ENCODE results near the gene GPATCH8. TPM values are rescaled to one million over a fixed set of nuclear protein-coding genes. Genes with fewer than 3 reads are reported as not detected.

The GPATCH8 gene
- total RNA-seq, 1 donor from 2014 or later = 76.3 TPM

DNA sequence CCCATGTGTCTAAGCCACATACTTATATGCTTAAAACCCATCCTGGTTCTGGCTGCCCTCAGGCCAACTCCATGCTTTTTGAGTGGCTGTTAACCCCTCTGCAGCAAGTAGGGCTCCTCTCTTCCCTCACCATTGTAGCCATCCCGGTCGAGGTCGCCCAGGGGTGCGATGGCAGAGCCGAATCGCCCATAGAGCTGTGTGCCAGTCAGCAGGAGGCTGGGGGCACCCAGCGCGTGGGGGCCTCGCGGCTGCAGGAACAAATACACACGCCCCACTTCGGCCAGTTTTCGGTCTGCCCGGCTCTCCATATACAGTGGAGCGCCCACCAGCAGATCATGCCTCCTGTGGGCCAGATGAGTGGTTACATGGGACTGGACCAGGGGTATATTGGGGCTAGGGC is 119.8 kb downstream of the GPATCH8 start:
- Mint-ChIP-seq H3K27ac (no peak overlapping the region), H3K36me3 (no peaks in the 10 kb centered on the region), H3K9me3 (no peaks in the 10 kb centered on the region), H3K4me3 (no peak overlapping the region), H3K27me3 (ENCODE audit: low read depth) (peaks cover 35% of the 10 kb centered on the region), H3K4me1 (peaks cover 13% of the 10 kb centered on the region)
- DNase-seq (ENCODE audit: low spot score in 2 of 2, unreplicated experiment in 2 of 2) = no peak
- TF ChIP-seq, protein P1, sequence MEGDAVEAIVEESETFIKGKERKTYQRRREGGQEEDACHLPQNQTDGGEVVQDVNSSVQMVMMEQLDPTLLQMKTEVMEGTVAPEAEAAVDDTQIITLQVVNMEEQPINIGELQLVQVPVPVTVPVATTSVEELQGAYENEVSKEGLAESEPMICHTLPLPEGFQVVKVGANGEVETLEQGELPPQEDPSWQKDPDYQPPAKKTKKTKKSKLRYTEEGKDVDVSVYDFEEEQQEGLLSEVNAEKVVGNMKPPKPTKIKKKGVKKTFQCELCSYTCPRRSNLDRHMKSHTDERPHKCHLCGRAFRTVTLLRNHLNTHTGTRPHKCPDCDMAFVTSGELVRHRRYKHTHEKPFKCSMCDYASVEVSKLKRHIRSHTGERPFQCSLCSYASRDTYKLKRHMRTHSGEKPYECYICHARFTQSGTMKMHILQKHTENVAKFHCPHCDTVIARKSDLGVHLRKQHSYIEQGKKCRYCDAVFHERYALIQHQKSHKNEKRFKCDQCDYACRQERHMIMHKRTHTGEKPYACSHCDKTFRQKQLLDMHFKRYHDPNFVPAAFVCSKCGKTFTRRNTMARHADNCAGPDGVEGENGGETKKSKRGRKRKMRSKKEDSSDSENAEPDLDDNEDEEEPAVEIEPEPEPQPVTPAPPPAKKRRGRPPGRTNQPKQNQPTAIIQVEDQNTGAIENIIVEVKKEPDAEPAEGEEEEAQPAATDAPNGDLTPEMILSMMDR (IDR thresholded peaks at IDR 0.05; ENCODE audit: unreplicated experiment) = no peak

DNA sequence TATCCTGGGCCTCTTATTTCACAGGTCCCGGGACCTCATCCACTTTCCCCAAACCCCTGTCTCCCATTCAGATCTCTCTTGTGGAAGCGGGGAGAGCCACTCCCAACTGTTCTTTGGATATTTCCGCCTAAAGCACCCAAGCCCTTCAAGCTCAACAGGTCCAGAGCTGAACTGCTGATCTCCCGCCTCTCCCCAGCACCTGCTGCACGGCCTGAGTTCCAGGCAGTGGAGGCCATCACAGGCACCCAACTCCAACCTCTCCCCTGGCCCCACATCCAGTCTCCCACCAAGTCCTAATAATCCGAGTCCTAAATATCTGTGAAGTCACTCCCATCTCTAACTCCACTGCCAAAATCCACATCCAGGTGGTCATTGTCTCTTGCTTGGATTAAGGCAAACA is 120.3 kb downstream of the GPATCH8 start:
- no peak for DNase-seq (ENCODE audit: low spot score in 2 of 2, unreplicated experiment in 2 of 2)
- Mint-ChIP-seq H3K4me3 (no peak overlapping the region), H3K27ac (no peak overlapping the region), H3K36me3 (no peaks in the 10 kb centered on the region), H3K4me1 (peaks cover 13% of the 10 kb centered on the region), H3K9me3 (no peaks in the 10 kb centered on the region), H3K27me3 (ENCODE audit: low read depth) (peaks cover 35% of the 10 kb centered on the region)
- TF ChIP-seq, protein P1 (IDR thresholded peaks at IDR 0.05; ENCODE audit: unreplicated experiment) = no peak

GRCh38 chr17:44381810-44382305 is 121.3 kb downstream of the GPATCH8 start:
- Mint-ChIP-seq H3K27ac (no peak overlapping the region), H3K4me3 (no peak overlapping the region), H3K4me1 (peaks cover 13% of the 10 kb centered on the region), H3K36me3 (no peaks in the 10 kb centered on the region), H3K9me3 (no peaks in the 10 kb centered on the region), H3K27me3 (ENCODE audit: low read depth) (peaks cover 34% of the 10 kb centered on the region)
- DNase-seq (ENCODE audit: low spot score in 2 of 2, unreplicated experiment in 2 of 2) = no peak
- TF ChIP-seq, protein P1 (IDR thresholded peaks at IDR 0.05; ENCODE audit: unreplicated experiment) = no peak

GRCh38 chr17:44380767-44381166 is 122.4 kb downstream of the GPATCH8 start:
- no peaks in the 10 kb centered on the region for H3K9me3 Mint-ChIP-seq
- peaks cover 11% of the 10 kb centered on the region for H3K4me1 Mint-ChIP-seq
- no peak overlapping the region for H3K27ac Mint-ChIP-seq
- peaks cover 28% of the 10 kb centered on the region for H3K27me3 Mint-ChIP-seq (ENCODE audit: low read depth)
- no peak overlapping the region for H3K4me3 Mint-ChIP-seq
- no peak for DNase-seq (ENCODE audit: low spot score in 2 of 2, unreplicated experiment in 2 of 2)
- no peaks in the 10 kb centered on the region for H3K36me3 Mint-ChIP-seq
- TF ChIP-seq, protein P1 (IDR thresholded peaks at IDR 0.05; ENCODE audit: unreplicated experiment) = no peak

GRCh38 chr17:44379887-44380286 is 123.3 kb downstream of the GPATCH8 start:
- no peak for DNase-seq (ENCODE audit: low spot score in 2 of 2, unreplicated experiment in 2 of 2)
- Mint-ChIP-seq H3K9me3 (no peaks in the 10 kb centered on the region), H3K4me3 (no peak overlapping the region), H3K27ac (no peak overlapping the region), H3K27me3 (ENCODE audit: low read depth) (peaks cover 25% of the 10 kb centered on the region), H3K4me1 (peaks cover 9% of the 10 kb centered on the region), H3K36me3 (no peaks in the 10 kb centered on the region)
- TF ChIP-seq, protein P1 (IDR thresholded peaks at IDR 0.05; ENCODE audit: unreplicated experiment) = no peak
